PC-3 (cell line): ENCODE data around the gene PLCB4.

Source experiments
- EZH2 ChIP-seq: fragments of 300-600 bp; sonication (generic); IDR thresholded peaks from one replicate; pipeline ENCODE4 v1.6.1; 2017; ENCODE audit warnings: antibody characterized with exemption, mild to moderate bottlenecking, low read length; ENCODE audit not compliant: unreplicated experiment
- EZH2phosphoT487 ChIP-seq: fragments of 300-600 bp; sonication (generic); IDR thresholded peaks from 2 replicates; pipeline ENCODE4 v1.6.1; 2018; ENCODE audit warnings: mild to moderate bottlenecking, antibody characterized with exemption, low read length, borderline replicate concordance
- TF ChIP-seq, protein P1 (sequence below): fragments of 300-600 bp; sonication (generic); conservative IDR thresholded peaks from 2 replicates; pipeline ENCODE4 v1.5.1; 2017; ENCODE audit warnings: antibody characterized with exemption, low read depth, mild to moderate bottlenecking, low read length

DNA sequence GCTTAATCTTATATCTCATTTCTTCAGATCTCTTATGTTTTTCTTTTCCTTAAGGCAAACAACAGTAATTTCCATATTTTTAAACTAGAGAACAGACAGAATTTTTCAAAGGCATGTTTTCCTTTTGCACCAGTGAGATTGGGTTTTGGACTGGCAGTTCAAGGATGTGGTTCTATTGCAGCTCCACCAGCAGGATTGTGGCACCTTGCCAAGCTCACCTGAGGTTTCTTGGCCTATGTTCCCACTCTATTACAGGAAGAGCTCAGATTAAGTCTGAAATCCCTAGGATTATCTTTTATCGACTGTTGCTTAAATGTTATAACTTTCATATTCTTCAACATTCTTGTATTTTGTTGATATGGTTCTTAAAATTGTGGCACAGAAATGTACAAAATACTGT is 218.9 kb downstream of the PLCB4 start:
- TF ChIP-seq, protein P1, sequence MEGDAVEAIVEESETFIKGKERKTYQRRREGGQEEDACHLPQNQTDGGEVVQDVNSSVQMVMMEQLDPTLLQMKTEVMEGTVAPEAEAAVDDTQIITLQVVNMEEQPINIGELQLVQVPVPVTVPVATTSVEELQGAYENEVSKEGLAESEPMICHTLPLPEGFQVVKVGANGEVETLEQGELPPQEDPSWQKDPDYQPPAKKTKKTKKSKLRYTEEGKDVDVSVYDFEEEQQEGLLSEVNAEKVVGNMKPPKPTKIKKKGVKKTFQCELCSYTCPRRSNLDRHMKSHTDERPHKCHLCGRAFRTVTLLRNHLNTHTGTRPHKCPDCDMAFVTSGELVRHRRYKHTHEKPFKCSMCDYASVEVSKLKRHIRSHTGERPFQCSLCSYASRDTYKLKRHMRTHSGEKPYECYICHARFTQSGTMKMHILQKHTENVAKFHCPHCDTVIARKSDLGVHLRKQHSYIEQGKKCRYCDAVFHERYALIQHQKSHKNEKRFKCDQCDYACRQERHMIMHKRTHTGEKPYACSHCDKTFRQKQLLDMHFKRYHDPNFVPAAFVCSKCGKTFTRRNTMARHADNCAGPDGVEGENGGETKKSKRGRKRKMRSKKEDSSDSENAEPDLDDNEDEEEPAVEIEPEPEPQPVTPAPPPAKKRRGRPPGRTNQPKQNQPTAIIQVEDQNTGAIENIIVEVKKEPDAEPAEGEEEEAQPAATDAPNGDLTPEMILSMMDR = no peak
- TF ChIP-seq EZH2phosphoT487 (no peak), EZH2 (no peak)
